Gastroesophageal sphincter (tissue), 3 donors: ENCODE results near the gene MYCN.

Experiments used
- POLR2A ChIP-seq, 2 donors: fragments of 450-650 bp; IDR thresholded peaks; one replicate each; pipeline ENCODE4 v1.6.1; 2017; ENCODE audit warnings: antibody characterized with exemption in 2 of 2, mild to moderate bottlenecking in 2 of 2, moderate library complexity in 1 of 2
- TF ChIP-seq, protein P1 (sequence below), 4 experiments: fragments of 200-600 bp in 2 of 4; fragments of 450-650 bp in 2 of 4; sonication (generic) in 1 of 4; IDR thresholded peaks; one replicate each; pipeline ENCODE4 v1.5.1; 2017 to 2019; ENCODE audit warnings: antibody characterized with exemption in 4 of 4, mild to moderate bottlenecking in 2 of 4, moderate library complexity in 2 of 4

DNA sequence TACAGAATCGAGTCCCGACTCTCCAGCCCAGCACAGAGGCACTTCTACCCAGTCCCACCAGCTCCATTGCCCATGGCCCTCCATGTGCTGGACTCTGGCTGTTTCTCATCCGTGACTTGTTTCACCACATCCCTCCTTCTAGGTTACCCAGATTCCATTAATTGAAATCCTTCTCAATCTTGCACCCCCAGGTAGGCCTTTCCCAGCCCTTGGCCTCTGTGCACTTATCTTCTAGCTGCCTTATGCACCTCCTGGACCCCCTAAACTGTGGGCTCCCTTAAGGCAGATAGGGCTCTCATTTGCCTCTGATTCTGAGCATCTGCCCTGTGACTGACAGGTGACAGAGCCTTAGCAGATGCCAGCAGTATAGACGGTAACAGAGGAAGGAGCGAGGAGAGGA lies 9.2 kb downstream of the MYCN start:
- no peak for TF ChIP-seq POLR2A (IDR thresholded peaks at IDR 0.05)
- TF ChIP-seq, protein P1, sequence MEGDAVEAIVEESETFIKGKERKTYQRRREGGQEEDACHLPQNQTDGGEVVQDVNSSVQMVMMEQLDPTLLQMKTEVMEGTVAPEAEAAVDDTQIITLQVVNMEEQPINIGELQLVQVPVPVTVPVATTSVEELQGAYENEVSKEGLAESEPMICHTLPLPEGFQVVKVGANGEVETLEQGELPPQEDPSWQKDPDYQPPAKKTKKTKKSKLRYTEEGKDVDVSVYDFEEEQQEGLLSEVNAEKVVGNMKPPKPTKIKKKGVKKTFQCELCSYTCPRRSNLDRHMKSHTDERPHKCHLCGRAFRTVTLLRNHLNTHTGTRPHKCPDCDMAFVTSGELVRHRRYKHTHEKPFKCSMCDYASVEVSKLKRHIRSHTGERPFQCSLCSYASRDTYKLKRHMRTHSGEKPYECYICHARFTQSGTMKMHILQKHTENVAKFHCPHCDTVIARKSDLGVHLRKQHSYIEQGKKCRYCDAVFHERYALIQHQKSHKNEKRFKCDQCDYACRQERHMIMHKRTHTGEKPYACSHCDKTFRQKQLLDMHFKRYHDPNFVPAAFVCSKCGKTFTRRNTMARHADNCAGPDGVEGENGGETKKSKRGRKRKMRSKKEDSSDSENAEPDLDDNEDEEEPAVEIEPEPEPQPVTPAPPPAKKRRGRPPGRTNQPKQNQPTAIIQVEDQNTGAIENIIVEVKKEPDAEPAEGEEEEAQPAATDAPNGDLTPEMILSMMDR (IDR thresholded peaks at IDR 0.05) = no peak
